Astrocyte (in vitro differentiated cells and primary cell): ENCODE results near the gene COL28A1.

Source experiments
- CTCF ChIP-seq: IDR thresholded peaks from 2 replicates; pipeline ENCODE4 v1.5.1; 2011; ENCODE audit warnings: low read depth, mild to moderate bottlenecking, inconsistent platforms, low read length, moderate library complexity; ENCODE audit not compliant: insufficient read depth
- EZH2 ChIP-seq: IDR thresholded peaks from 2 replicates; pipeline ENCODE4 v1.6.1; 2012; ENCODE audit warnings: mild to moderate bottlenecking, low read length, inconsistent platforms; ENCODE audit not compliant: insufficient read depth

GRCh38 chr7:7351832-7352231 is 183.8 kb downstream of the COL28A1 start:
- TF ChIP-seq CTCF (no peak), EZH2 (no peak)
